ENCODE measurements around the gene UBASH3B. TPM values are rescaled to one million over a fixed set of nuclear protein-coding genes. Genes with fewer than 3 reads are reported as not detected.
"Not testable (repeated sequence)": the region's sequence is repeated elsewhere in the genome, so short reads cannot be mapped to it uniquely, and the experiment has no call there.

UBASH3B gene
- total and polyA plus RNA-seq, 7 donors, result 1.4 to 17.5 (median 8.5) TPM

- H3K36me3 ChIP-seq (ENCODE audit: insufficient read depth in 1 of 2, low read depth in 1 of 2), result no peaks in the 10 kb centered on the region
- TF ChIP-seq CTCF (IDR thresholded peaks at IDR 0.05), result no peak
- no peaks in the 10 kb centered on the region for H3K4me1 ChIP-seq
- DNase-seq (no peak), ATAC-seq (no peak)
- intact Hi-C loops (cut with DNase I), result no loop called here
- H3K27ac ChIP-seq, result no peak overlapping the region
- no peak overlapping the region for H3K4me3 ChIP-seq
- WGBS, 3 donors, result 29 to 42% (median 39%) methylated on average over 8 of the region's 8 CpGs
- H3K27me3 ChIP-seq (ENCODE audit: insufficient read depth in 3 of 3, low read length in 2 of 3), result no peaks in the 10 kb centered on the region
- H3K9me3 ChIP-seq, result no peaks in the 10 kb centered on the region
These were observed 161.4 kb downstream of the UBASH3B start for GRCh38 chr11:122816761-122817520.

- Histone ChIP-seq H3K27me3 (ENCODE audit: insufficient read depth in 3 of 3, low read length in 2 of 3) (no peaks in the 10 kb centered on the region), H3K9me3 (no peaks in the 10 kb centered on the region), H3K27ac (no peak overlapping the region), H3K4me3 (no peak overlapping the region), H3K4me1 (no peaks in the 10 kb centered on the region), H3K36me3 (ENCODE audit: insufficient read depth in 1 of 2, low read depth in 1 of 2) (no peaks in the 10 kb centered on the region)
- intact Hi-C loops (cut with DNase I), result no loop called here
- ATAC-seq (no peak), DNase-seq (no peak)
- WGBS, 3 donors, result 67 to 93% (median 73%) methylated on average over 2 of the region's 2 CpGs
- TF ChIP-seq CTCF (IDR thresholded peaks at IDR 0.05), result no peak
These were observed 164.6 kb downstream of the UBASH3B start for GRCh38 chr11:122820158-122820557.

GRCh38 chr11:122821169-122821568 lies 165.6 kb downstream of the UBASH3B start:
- Histone ChIP-seq H3K9me3 (no peaks in the 10 kb centered on the region), H3K4me3 (no peak overlapping the region), H3K36me3 (ENCODE audit: insufficient read depth in 1 of 2, low read depth in 1 of 2) (no peaks in the 10 kb centered on the region), H3K4me1 (no peaks in the 10 kb centered on the region), H3K27ac (no peak overlapping the region), H3K27me3 (ENCODE audit: insufficient read depth in 3 of 3, low read length in 2 of 3) (no peaks in the 10 kb centered on the region)
- DNase-seq, result no peak
- intact Hi-C loops (cut with DNase I), result no loop called here
- TF ChIP-seq CTCF (IDR thresholded peaks at IDR 0.05), result no peak
- ATAC-seq, result no peak

- no peak overlapping the region for H3K4me3 ChIP-seq
- ATAC-seq (no peak), DNase-seq (no peak)
- no peaks in the 10 kb centered on the region for H3K36me3 ChIP-seq (ENCODE audit: insufficient read depth in 1 of 2, low read depth in 1 of 2)
- no peaks in the 10 kb centered on the region for H3K9me3 ChIP-seq
- intact Hi-C loops (cut with DNase I), result no loop called here
- WGBS, 3 donors, result 86 to 100% (median 90%) methylated on average over 1 of the region's 1 CpG
- H3K27me3 ChIP-seq (ENCODE audit: insufficient read depth in 3 of 3, low read length in 2 of 3), result no peaks in the 10 kb centered on the region
- no peak for TF ChIP-seq CTCF (IDR thresholded peaks at IDR 0.05)
- no peak overlapping the region for H3K27ac ChIP-seq
- no peaks in the 10 kb centered on the region for H3K4me1 ChIP-seq
These were observed 166.7 kb downstream of the UBASH3B start for GRCh38 chr11:122822241-122822640.

- WGBS, 3 donors, result 83 to 92% (median 92%) methylated on average over 4 of the region's 4 CpGs
- TF ChIP-seq CTCF (IDR thresholded peaks at IDR 0.05), result no peak
- H3K27ac ChIP-seq, result no peak overlapping the region
- H3K9me3 ChIP-seq, result no peaks in the 10 kb centered on the region
- DNase-seq (no peak), ATAC-seq (no peak)
- no peaks in the 10 kb centered on the region for H3K27me3 ChIP-seq (ENCODE audit: insufficient read depth in 3 of 3, low read length in 2 of 3)
- H3K4me1 ChIP-seq, result no peaks in the 10 kb centered on the region
- H3K4me3 ChIP-seq, result no peak overlapping the region
- intact Hi-C loops (cut with DNase I), result no loop called here
- no peaks in the 10 kb centered on the region for H3K36me3 ChIP-seq (ENCODE audit: insufficient read depth in 1 of 2, low read depth in 1 of 2)
These were observed 168.0 kb downstream of the UBASH3B start for GRCh38 chr11:122823564-122823963.

- H3K36me3 ChIP-seq (ENCODE audit: insufficient read depth in 1 of 2, low read depth in 1 of 2); intact Hi-C loops (cut with DNase I); H3K4me1 ChIP-seq; H3K27me3 ChIP-seq (ENCODE audit: insufficient read depth in 3 of 3, low read length in 2 of 3); H3K9me3 ChIP-seq; H3K4me3 ChIP-seq; ATAC-seq; H3K27ac ChIP-seq: not testable (repeated sequence)
- WGBS, 3 donors, result 82 to 90% (median 90%) methylated on average over 6 of the region's 6 CpGs
- peak in 1 of 2 donors; percentile 51 for DNase-seq
These were observed 173.8 kb downstream of the UBASH3B start for GRCh38 chr11:122829371-122829770.

GRCh38 chr11:122832297-122832696 lies 176.8 kb downstream of the UBASH3B start:
- H3K4me3 ChIP-seq; H3K27ac ChIP-seq; ATAC-seq; intact Hi-C loops (cut with DNase I); H3K4me1 ChIP-seq; H3K36me3 ChIP-seq (ENCODE audit: insufficient read depth in 1 of 2, low read depth in 1 of 2); H3K27me3 ChIP-seq (ENCODE audit: insufficient read depth in 3 of 3, low read length in 2 of 3); DNase-seq; H3K9me3 ChIP-seq: not testable (repeated sequence)
- WGBS, 3 donors, result 76 to 80% (median 77%) methylated on average over 4 of the region's 4 CpGs
